ENCODE data around the gene EXOC7.

GRCh38 chr17:76148015-76148326 is 44.4 kb upstream of the EXOC7 start:
- TF ChIP-seq CTCF (conservative IDR thresholded peaks at IDR 0.05 in 1 of 2, IDR thresholded peaks at IDR 0.05 in 1 of 2; ENCODE audit: extremely low read depth in 1 of 2, insufficient read depth in 1 of 2, low read depth in 1 of 2, low read length in 2 of 2) (no peak), EZH2 (IDR thresholded peaks at IDR 0.05; ENCODE audit: borderline replicate concordance, low read length) (no peak)
